Measurements from ENCODE around the gene LDLRAD2.

DNA sequence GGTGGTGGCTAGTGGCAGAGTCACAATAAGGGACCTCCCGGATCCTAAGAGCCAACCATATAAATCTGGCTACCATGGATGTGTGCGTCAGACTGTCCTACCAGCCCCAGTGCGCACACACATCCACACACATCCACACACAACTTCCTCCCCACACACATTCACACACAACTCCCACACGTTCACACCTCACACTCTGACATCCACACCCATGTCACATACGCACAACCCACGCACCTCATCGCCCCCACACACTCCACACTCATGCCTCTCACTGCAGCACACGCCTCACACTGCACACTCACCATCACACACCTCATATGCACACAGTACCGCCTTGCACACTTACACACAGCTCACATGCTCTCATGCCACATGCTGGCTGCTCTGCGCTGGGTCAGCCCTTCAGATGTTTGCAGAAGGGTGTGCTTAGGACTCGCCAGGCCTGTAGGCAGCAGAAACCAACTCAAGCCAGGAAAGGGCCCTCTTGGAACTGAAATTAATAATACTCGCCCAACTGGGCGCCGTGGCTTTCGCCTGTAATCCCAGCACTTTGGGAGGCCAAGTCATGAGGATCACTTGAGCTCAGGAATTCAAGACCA lies 3.0 kb downstream of the LDLRAD2 start:
- TF ChIP-seq, protein P1, sequence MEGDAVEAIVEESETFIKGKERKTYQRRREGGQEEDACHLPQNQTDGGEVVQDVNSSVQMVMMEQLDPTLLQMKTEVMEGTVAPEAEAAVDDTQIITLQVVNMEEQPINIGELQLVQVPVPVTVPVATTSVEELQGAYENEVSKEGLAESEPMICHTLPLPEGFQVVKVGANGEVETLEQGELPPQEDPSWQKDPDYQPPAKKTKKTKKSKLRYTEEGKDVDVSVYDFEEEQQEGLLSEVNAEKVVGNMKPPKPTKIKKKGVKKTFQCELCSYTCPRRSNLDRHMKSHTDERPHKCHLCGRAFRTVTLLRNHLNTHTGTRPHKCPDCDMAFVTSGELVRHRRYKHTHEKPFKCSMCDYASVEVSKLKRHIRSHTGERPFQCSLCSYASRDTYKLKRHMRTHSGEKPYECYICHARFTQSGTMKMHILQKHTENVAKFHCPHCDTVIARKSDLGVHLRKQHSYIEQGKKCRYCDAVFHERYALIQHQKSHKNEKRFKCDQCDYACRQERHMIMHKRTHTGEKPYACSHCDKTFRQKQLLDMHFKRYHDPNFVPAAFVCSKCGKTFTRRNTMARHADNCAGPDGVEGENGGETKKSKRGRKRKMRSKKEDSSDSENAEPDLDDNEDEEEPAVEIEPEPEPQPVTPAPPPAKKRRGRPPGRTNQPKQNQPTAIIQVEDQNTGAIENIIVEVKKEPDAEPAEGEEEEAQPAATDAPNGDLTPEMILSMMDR (IDR thresholded peaks at IDR 0.05), result no peak
- TF ChIP-seq, protein P2, sequence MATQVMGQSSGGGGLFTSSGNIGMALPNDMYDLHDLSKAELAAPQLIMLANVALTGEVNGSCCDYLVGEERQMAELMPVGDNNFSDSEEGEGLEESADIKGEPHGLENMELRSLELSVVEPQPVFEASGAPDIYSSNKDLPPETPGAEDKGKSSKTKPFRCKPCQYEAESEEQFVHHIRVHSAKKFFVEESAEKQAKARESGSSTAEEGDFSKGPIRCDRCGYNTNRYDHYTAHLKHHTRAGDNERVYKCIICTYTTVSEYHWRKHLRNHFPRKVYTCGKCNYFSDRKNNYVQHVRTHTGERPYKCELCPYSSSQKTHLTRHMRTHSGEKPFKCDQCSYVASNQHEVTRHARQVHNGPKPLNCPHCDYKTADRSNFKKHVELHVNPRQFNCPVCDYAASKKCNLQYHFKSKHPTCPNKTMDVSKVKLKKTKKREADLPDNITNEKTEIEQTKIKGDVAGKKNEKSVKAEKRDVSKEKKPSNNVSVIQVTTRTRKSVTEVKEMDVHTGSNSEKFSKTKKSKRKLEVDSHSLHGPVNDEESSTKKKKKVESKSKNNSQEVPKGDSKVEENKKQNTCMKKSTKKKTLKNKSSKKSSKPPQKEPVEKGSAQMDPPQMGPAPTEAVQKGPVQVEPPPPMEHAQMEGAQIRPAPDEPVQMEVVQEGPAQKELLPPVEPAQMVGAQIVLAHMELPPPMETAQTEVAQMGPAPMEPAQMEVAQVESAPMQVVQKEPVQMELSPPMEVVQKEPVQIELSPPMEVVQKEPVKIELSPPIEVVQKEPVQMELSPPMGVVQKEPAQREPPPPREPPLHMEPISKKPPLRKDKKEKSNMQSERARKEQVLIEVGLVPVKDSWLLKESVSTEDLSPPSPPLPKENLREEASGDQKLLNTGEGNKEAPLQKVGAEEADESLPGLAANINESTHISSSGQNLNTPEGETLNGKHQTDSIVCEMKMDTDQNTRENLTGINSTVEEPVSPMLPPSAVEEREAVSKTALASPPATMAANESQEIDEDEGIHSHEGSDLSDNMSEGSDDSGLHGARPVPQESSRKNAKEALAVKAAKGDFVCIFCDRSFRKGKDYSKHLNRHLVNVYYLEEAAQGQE (IDR thresholded peaks at IDR 0.05; ENCODE audit: insufficient read depth in 1 of 2, low read depth in 2 of 2, low read length in 1 of 2), result no peak

Measured in Panc1 (cell line).